Activated CD4-positive, alpha-beta T cell treated with anti-CD3 and anti-CD28 coated beads for 36 hours (primary cell): ENCODE data around the gene CCDC178. TPM values are rescaled to one million over a fixed set of nuclear protein-coding genes. Genes with fewer than 3 reads are reported as not detected.
A peak's percentile ranks its signal among the peaks of the same experiment; 100 is the strongest.

ENCODE experiments used
- ATAC-seq: fragments of 200-7000 bp; cut with Tn5 transposase; one replicate; pipeline ENCODE4 v1.10.0; 2021; ENCODE audit warnings: mild to moderate bottlenecking, moderate library complexity
- CTCF ChIA-PET: fragments of 350-600 bp; sonication (Branson Sonifier 250); formaldehyde crosslinking; loops from one replicate; lab custom pipeline; 2021; ENCODE audit warnings: antibody characterized with exemption; lab: Charles Lee
- POLR2A ChIA-PET: fragments of 350-600 bp; sonication (Branson Sonifier 250); formaldehyde crosslinking; loops from one replicate; lab custom pipeline; 2021; ENCODE audit warnings: antibody characterized with exemption, inconsistent platforms; lab: Charles Lee
- DNase-seq: peaks from one replicate; pipeline ENCODE4 v3.0.0-alpha.2; 2020
- H3K27ac Mint-ChIP-seq: one replicate; pipeline ENCODE4 v1.8.0; 2021; ENCODE audit warnings: mixed read lengths
- H3K27me3 Mint-ChIP-seq: one replicate; pipeline ENCODE4 v1.8.0; 2021; ENCODE audit warnings: mixed read lengths
- H3K36me3 Mint-ChIP-seq: one replicate; pipeline ENCODE4 v1.8.0; 2021; ENCODE audit warnings: low read depth, mixed read lengths
- H3K4me1 Mint-ChIP-seq: one replicate; pipeline ENCODE4 v1.8.0; 2021; ENCODE audit warnings: mixed read lengths
- H3K4me3 Mint-ChIP-seq: one replicate; pipeline ENCODE4 v1.8.0; 2021; ENCODE audit warnings: mild to moderate bottlenecking, moderate library complexity, mixed read lengths
- H3K9me3 Mint-ChIP-seq: one replicate; pipeline ENCODE4 v1.8.0; 2021; ENCODE audit warnings: low read depth, mixed read lengths
- intact Hi-C, 2 experiments: fragments of 100-400 bp; cut with DNase I in 1 of 2; cut with micrococcal nuclease in 1 of 2; formaldehyde crosslinking; loops; one replicate each; pipeline versions ENCODE4 v1.14.2 to v1.15.1; 2022 to 2024; cut with DNase I, micrococcal nuclease
- total RNA-seq, 2 experiments: library from RNA; stranded (reverse); gene quantifications; one replicate each; pipeline ENCODE4 v1.2.3, GENCODE V29; 2021

Gene CCDC178
- total RNA-seq, 2 experiments from 2014 or later = not detected

DNA sequence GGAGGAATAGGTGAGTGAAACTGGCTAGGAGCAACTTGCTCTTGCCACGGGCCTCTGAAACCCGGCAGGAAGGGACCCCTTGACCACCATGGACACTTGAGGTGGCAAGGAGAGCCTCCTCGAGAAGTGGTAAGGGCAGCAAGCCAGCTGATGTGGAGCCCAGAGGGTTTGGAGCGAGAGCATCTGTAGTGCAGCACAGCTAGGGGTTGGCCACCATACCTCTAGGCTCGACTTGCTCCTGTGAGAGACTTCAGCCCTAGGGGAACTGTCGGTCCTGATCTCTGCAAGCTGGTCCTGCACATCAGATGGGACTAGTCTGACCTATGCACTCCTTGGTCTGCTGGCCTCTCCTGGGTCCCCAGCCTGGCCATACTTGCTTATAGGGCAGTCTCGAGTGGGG lies 158.4 kb downstream of the CCDC178 start:
- Mint-ChIP-seq H3K4me3 (no peak overlapping the region), H3K9me3 (peaks cover 7% of the 10 kb centered on the region), H3K27me3 (no peaks in the 10 kb centered on the region), H3K36me3 (no peaks in the 10 kb centered on the region), H3K4me1 (no peaks in the 10 kb centered on the region), H3K27ac (no peak overlapping the region)
- ATAC-seq (no peak), DNase-seq (no peak)
- CTCF ChIA-PET = no interaction called here
- POLR2A ChIA-PET = no interaction called here
- intact Hi-C loops = no loop called here

GRCh38 chr18:33277431-33277830 lies 163.1 kb downstream of the CCDC178 start:
- POLR2A ChIA-PET = no interaction called here
- H3K4me3 Mint-ChIP-seq = no peak overlapping the region

GRCh38 chr18:33275843-33276242 lies 164.7 kb downstream of the CCDC178 start:
- H3K4me3 Mint-ChIP-seq = no peak overlapping the region
- H3K9me3 Mint-ChIP-seq = peaks cover 7% of the 10 kb centered on the region
- H3K4me1 Mint-ChIP-seq = no peaks in the 10 kb centered on the region
- ChIA-PET CTCF (no interaction called here), POLR2A (no interaction called here)
- H3K27me3 Mint-ChIP-seq = no peaks in the 10 kb centered on the region
- ATAC-seq (no peak), DNase-seq (no peak)
- intact Hi-C loops = no loop called here
- H3K36me3 Mint-ChIP-seq = no peaks in the 10 kb centered on the region
- no peak overlapping the region for H3K27ac Mint-ChIP-seq

More at GRCh38 chr18:33277431-33277830, 163.1 kb downstream of the CCDC178 start:
- no peaks in the 10 kb centered on the region for H3K27me3 Mint-ChIP-seq
- H3K36me3 Mint-ChIP-seq = no peaks in the 10 kb centered on the region
- ATAC-seq (no peak), DNase-seq (no peak)
- H3K9me3 Mint-ChIP-seq = peaks cover 7% of the 10 kb centered on the region
- intact Hi-C loops = no loop called here
- no peak overlapping the region for H3K27ac Mint-ChIP-seq
- H3K4me1 Mint-ChIP-seq = no peaks in the 10 kb centered on the region
- CTCF ChIA-PET = no interaction called here

DNA sequence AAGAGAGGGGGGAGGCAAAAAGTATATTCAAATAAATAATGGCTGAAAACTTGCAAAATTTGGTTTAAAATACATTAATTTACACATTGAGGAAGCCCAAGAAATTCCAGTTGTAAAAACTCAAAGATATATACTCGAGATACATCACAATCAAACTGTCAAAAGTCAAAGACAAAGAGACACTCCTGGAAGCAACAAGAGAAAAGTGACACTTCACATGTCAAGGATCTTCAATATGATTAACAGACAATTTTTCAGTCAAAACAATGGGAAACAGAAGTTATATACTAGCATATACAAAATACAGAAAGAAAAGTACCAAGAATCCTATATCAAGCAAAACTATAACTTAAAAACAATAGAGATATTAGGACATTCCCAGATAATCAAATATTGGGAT lies 170.2 kb downstream of the CCDC178 start:
- H3K4me3 Mint-ChIP-seq = no peak overlapping the region
- CTCF ChIA-PET = no interaction called here
- POLR2A ChIA-PET = no interaction called here
- no peaks in the 10 kb centered on the region for H3K36me3 Mint-ChIP-seq
- DNase-seq (no peak), ATAC-seq (no peak)
- H3K27ac Mint-ChIP-seq = no peak overlapping the region
- no peaks in the 10 kb centered on the region for H3K9me3 Mint-ChIP-seq
- no peaks in the 10 kb centered on the region for H3K4me1 Mint-ChIP-seq
- intact Hi-C loops = no loop called here
- no peaks in the 10 kb centered on the region for H3K27me3 Mint-ChIP-seq

DNA sequence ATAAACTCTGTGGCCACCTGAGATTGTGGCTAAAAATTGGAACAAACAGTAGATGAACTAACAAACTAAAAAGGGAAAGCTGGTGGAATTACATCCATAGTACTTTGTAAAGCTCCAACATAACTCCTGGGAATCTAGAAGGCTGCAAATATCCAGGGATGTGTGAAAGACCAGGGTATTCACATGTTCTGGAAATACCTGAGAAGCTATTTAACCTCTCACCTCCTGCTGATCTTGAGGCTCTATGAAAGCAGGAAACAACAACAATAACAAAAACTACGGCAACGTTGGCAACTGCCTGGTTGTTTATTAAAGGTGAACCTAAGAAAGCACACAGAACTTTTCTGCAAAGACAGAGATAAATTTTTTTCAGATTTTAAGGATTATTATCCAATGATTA lies 171.3 kb downstream of the CCDC178 start:
- Mint-ChIP-seq H3K4me1 (no peaks in the 10 kb centered on the region), H3K9me3 (no peaks in the 10 kb centered on the region), H3K27ac (no peak overlapping the region), H3K4me3 (no peak overlapping the region), H3K27me3 (no peaks in the 10 kb centered on the region), H3K36me3 (no peaks in the 10 kb centered on the region)
- intact Hi-C loops = no loop called here
- ChIA-PET POLR2A (no interaction called here), CTCF (no interaction called here)
- ATAC-seq = no peak
- DNase-seq = no peak

DNA sequence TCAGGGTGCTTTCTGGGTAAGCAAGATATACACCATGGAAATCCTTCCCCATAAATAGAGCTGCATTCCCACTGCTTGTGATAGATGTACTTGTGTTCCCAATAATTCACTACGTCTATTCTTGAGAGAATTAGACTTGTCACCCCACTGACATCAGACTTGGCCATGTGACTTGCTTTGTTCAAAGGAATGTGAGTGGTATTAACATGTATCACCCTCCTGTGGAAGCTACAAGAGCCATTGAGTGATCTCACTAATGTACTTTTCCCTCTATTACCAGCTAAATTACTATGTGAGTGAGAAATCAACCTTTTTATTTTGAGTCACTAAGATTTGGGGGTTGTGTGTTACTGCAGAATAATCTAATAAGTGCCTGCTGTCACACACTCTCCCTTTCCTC lies 176.0 kb downstream of the CCDC178 start:
- no peaks in the 10 kb centered on the region for H3K4me1 Mint-ChIP-seq
- DNase-seq (no peak), ATAC-seq (no peak)
- H3K27me3 Mint-ChIP-seq = no peaks in the 10 kb centered on the region
- ChIA-PET CTCF (no interaction called here), POLR2A (no interaction called here)
- no peak overlapping the region for H3K27ac Mint-ChIP-seq
- no peaks in the 10 kb centered on the region for H3K9me3 Mint-ChIP-seq
- H3K4me3 Mint-ChIP-seq = no peak overlapping the region
- intact Hi-C loops = no loop called here
- no peaks in the 10 kb centered on the region for H3K36me3 Mint-ChIP-seq

- no peak overlapping the region for H3K27ac Mint-ChIP-seq
Measured at GRCh38 chr18:33239298-33239697, 201.2 kb downstream of the CCDC178 start.

GRCh38 chr18:33232318-33232626 lies 208.2 kb downstream of the CCDC178 start:
- Mint-ChIP-seq H3K27me3 (no peaks in the 10 kb centered on the region), H3K4me1 (peaks cover 5% of the 10 kb centered on the region), H3K9me3 (no peaks in the 10 kb centered on the region), H3K4me3 (no peak overlapping the region), H3K27ac (no peak overlapping the region), H3K36me3 (no peaks in the 10 kb centered on the region)
- intact Hi-C loops = loop anchor here in 1 of 2 experiments (1.0 to 5.0 kb wide), 4 partner anchors 265 to 1555 kb away; no protein-coding TSS in a partner anchor
- ChIA-PET POLR2A (no interaction called here), CTCF (interaction anchor here (0.6 to 1.5 kb wide), 12 partner anchors 9 to 607 kb away, joined by 3 to 5 read pairs (median 3); no protein-coding TSS in a partner anchor)
- no peak for ATAC-seq
- DNase-seq = no peak

More at GRCh38 chr18:33239298-33239697, 201.2 kb downstream of the CCDC178 start:
- no peaks in the 10 kb centered on the region for H3K4me1 Mint-ChIP-seq
- DNase-seq (no peak), ATAC-seq (no peak)
- H3K4me3 Mint-ChIP-seq = no peak overlapping the region
- H3K9me3 Mint-ChIP-seq = peaks cover 10% of the 10 kb centered on the region
- H3K36me3 Mint-ChIP-seq = no peaks in the 10 kb centered on the region
- ChIA-PET CTCF (no interaction called here), POLR2A (no interaction called here)
- intact Hi-C loops = no loop called here
- H3K27me3 Mint-ChIP-seq = no peaks in the 10 kb centered on the region

DNA sequence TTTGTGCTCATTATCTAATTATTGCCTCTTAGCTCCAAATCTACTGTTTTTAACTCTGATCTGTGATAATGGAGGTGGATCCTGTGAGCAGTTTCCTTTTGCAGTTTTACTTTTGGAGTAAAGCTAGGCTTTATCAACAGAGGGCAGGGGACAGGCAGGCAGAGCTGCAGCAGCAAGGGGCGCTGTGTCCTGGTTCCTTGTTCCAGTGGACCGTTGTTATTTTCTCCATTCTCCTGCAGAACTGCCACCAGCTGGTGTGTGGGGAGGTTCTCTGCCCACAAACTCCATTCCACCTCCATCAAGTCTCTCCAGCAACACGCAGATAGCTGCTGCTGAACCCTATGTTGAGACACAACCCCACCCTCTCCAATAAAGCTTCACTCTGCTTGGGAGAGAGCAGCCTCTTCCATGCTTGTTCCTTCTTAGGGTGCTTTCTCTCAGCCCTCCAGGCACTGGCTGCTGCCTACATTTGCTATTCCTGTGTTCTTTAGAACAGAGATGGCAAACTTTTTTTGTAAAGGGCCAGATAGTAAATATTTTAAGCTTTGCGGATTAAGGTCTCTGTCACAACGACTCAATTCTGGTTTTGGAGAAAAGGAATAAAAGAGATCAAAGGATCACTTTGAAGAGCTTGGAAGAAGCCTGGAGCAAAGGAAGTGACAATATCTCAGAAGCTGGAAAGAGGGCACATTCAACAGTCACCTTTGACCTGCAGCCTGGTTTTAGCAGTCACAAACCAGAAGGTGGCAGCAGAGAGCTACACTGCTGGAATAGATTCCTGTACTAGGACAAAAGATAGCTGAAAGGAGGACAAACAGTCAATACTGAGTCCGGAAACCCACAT lies 208.8 kb downstream of the CCDC178 start:
- ChIA-PET CTCF (interaction anchor here (0.6 to 1.5 kb wide), 14 partner anchors 8 to 608 kb away, joined by 3 to 7 read pairs (median 3); no protein-coding TSS in a partner anchor), POLR2A (no interaction called here)
- intact Hi-C loops = loop anchor here in 1 of 2 experiments (1.0 to 5.0 kb wide), 4 partner anchors 266 to 1556 kb away; no protein-coding TSS in a partner anchor

DNA sequence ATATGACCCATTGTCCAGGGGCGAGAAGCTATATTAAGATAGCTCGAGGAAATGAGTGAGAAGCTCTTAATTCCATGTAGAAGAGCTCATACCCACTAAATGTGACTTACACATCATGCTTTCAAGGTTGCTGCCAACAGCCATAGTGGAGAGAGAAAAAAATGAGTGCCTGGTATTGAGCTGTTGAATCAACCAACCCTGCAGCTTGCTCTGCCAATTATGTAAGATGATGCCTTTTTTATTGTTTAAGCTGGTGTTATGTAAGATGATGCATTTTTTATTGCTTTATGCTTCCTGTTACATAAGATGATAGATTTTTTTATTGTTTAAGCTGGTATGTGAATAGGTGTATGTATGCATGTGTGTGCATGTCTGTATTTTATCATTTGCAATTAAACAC lies 228.2 kb downstream of the CCDC178 start:
- Mint-ChIP-seq H3K4me1 (no peaks in the 10 kb centered on the region), H3K9me3 (no peaks in the 10 kb centered on the region), H3K4me3 (no peak overlapping the region), H3K27ac (no peak overlapping the region), H3K36me3 (no peaks in the 10 kb centered on the region), H3K27me3 (no peaks in the 10 kb centered on the region)
- intact Hi-C loops = no loop called here
- no peak for ATAC-seq
- DNase-seq = no peak
- POLR2A ChIA-PET = no interaction called here
- CTCF ChIA-PET = interaction anchor here (1.7 kb wide), 1 partner anchor 20 kb away, joined by 4 read pairs; no protein-coding TSS in a partner anchor

More for the DNA sequence above, 208.8 kb downstream of the CCDC178 start:
- Mint-ChIP-seq H3K27ac (no peak overlapping the region), H3K4me3 (no peak overlapping the region), H3K36me3 (no peaks in the 10 kb centered on the region), H3K27me3 (no peaks in the 10 kb centered on the region), H3K4me1 (peaks cover 5% of the 10 kb centered on the region), H3K9me3 (no peaks in the 10 kb centered on the region)
- ATAC-seq (peak; percentile 80), DNase-seq (peak; percentile 80)

GRCh38 chr18:33210575-33211189 lies 229.8 kb downstream of the CCDC178 start:
- ATAC-seq (no peak), DNase-seq (peak; percentile 3)
- H3K9me3 Mint-ChIP-seq = no peaks in the 10 kb centered on the region
- no peaks in the 10 kb centered on the region for H3K27me3 Mint-ChIP-seq
- no peaks in the 10 kb centered on the region for H3K36me3 Mint-ChIP-seq
- ChIA-PET POLR2A (no interaction called here), CTCF (interaction anchor here (1.1 to 1.7 kb wide), 3 partner anchors 21 to 24 kb away, joined by 3 to 4 read pairs (median 3); no protein-coding TSS in a partner anchor)
- intact Hi-C loops = no loop called here
- no peak overlapping the region for H3K27ac Mint-ChIP-seq
- H3K4me1 Mint-ChIP-seq = no peaks in the 10 kb centered on the region
- no peak overlapping the region for H3K4me3 Mint-ChIP-seq
